Smooth muscle cell (in vitro differentiated cells): ENCODE data around the gene COPG1. TPM values are rescaled to one million over a fixed set of nuclear protein-coding genes. Genes with fewer than 3 reads are reported as not detected.
A peak's percentile ranks its signal among the peaks of the same experiment; 100 is the strongest.

Experiments used
- DNase-seq: peaks from one replicate; lab custom pipeline; 2025; ENCODE audit not compliant: unreplicated experiment; lab: John Stamatoyannopoulos, UW
- H2AFZ ChIP-seq: fragments of 200-600 bp; sonication (generic); 2 replicates; pipeline ENCODE4 v1.6.0; 2016; ENCODE audit warnings: antibody characterized with exemption, low read depth, mild to moderate bottlenecking
- H3F3A ChIP-seq: fragments of 200-600 bp; sonication (generic); 2 replicates; pipeline ENCODE4 v1.6.0; 2017; ENCODE audit warnings: antibody characterized with exemption, low read depth
- H3K27ac ChIP-seq: fragments of 200-600 bp; sonication (generic); 2 replicates; pipeline ENCODE4 v1.5.1; 2016; ENCODE audit warnings: low read depth, mild to moderate bottlenecking
- H3K27me3 ChIP-seq: fragments of 200-600 bp; sonication (generic); 2 replicates; pipeline ENCODE4 v1.6.1; 2016; ENCODE audit warnings: low read depth, mild to moderate bottlenecking
- H3K36me3 ChIP-seq: fragments of 200-600 bp; sonication (generic); 2 replicates; pipeline ENCODE4 v1.5.1; 2016; ENCODE audit warnings: low read depth
- H3K4me1 ChIP-seq: fragments of 200-600 bp; sonication (generic); 2 replicates; pipeline ENCODE4 v1.5.1; 2016; ENCODE audit warnings: low read depth
- H3K4me2 ChIP-seq: fragments of 200-600 bp; sonication (generic); 2 replicates; pipeline ENCODE4 v1.6.0; 2016; ENCODE audit warnings: mild to moderate bottlenecking
- H3K4me3 ChIP-seq: fragments of 200-600 bp; sonication (generic); 2 replicates; pipeline ENCODE4 v1.5.1; 2016; ENCODE audit warnings: mild to moderate bottlenecking
- H3K79me2 ChIP-seq: fragments of 200-600 bp; sonication (generic); 2 replicates; pipeline ENCODE4 v1.6.0; 2016; ENCODE audit warnings: low read depth, mild to moderate bottlenecking
- H3K9ac ChIP-seq: fragments of 200-600 bp; sonication (generic); 2 replicates; pipeline ENCODE4 v1.6.0; 2016; ENCODE audit warnings: low read depth
- H3K9me3 ChIP-seq: fragments of 200-600 bp; sonication (generic); replicated peaks from 2 replicates; pipeline ENCODE4 v1.5.1; 2016; ENCODE audit warnings: low read depth
- H4K20me1 ChIP-seq: fragments of 200-600 bp; sonication (generic); 2 replicates; pipeline ENCODE4 v1.6.0; 2016; ENCODE audit warnings: low read depth
- CTCF ChIP-seq: fragments of 200-600 bp; sonication (generic); IDR thresholded peaks from 2 replicates; pipeline ENCODE4 v1.5.1; 2017; ENCODE audit warnings: borderline replicate concordance, mild to moderate bottlenecking, antibody characterized with exemption; ENCODE audit not compliant: insufficient read depth, poor library complexity, severe bottlenecking
- WGBS: methylation state at CpG from one replicate; pipeline ENCODE4 v1.1.7; 2016; ENCODE audit warnings: low lambda C conversion rate; 5-methylcytosine and 5-hydroxymethylcytosine counted together
- polyA plus RNA-seq: library from polyadenylated mRNA; unstranded; fragments of >200 nt; fragmentation: Nextera tagmentation; extraction: Ambion mirVana; gene quantifications from 2 replicates; pipeline ENCODE4 v1.2.1, GENCODE V29; 2016
- total RNA-seq: library from RNA; depleted of rRNA; stranded (reverse); fragments of >200 nt; gene quantifications from 2 replicates; pipeline ENCODE4 v1.2.3, GENCODE V29; 2014

The COPG1 gene
- total and polyA plus RNA-seq, 2 experiments from 2014 or later: 177 to 265 TPM

GRCh38 chr3:129291236-129291886, 42.0 kb downstream of the COPG1 start:
- H3K36me3 ChIP-seq: peaks cover 6% of the 10 kb centered on the region
- no peak overlapping the region for H2AFZ ChIP-seq
- H3K27ac ChIP-seq: no peak overlapping the region
- H3K4me2 ChIP-seq: no peak overlapping the region
- DNase-seq: no peak
- H3K79me2 ChIP-seq: no peaks in the 10 kb centered on the region
- 94% methylated on average over 4 of the region's 4 CpGs for WGBS
- no peaks in the 10 kb centered on the region for H3K27me3 ChIP-seq
- H3K9me3 ChIP-seq: no peaks in the 10 kb centered on the region
- no peak for TF ChIP-seq CTCF
- no peak overlapping the region for H3K4me3 ChIP-seq
- H3K4me1 ChIP-seq: no peaks in the 10 kb centered on the region
- no peaks in the 10 kb centered on the region for H3F3A ChIP-seq
- no peak overlapping the region for H3K9ac ChIP-seq
- peaks cover 4% of the 10 kb centered on the region for H4K20me1 ChIP-seq

- no peak for DNase-seq
- 94% methylated on average over 5 of the region's 5 CpGs for WGBS
- no peak for TF ChIP-seq CTCF
Observed at GRCh38 chr3:129295286-129295685, 45.9 kb downstream of the COPG1 start.

GRCh38 chr3:129304146-129304961, 54.9 kb downstream of the COPG1 start:
- no peaks in the 10 kb centered on the region for H3K79me2 ChIP-seq
- peak overlapping the region; percentile 65 for H3K27ac ChIP-seq
- H3K4me2 ChIP-seq: peak overlapping the region; percentile 77
- no peaks in the 10 kb centered on the region for H4K20me1 ChIP-seq
- H3K4me3 ChIP-seq: no peak overlapping the region
- H3K4me1 ChIP-seq: peaks cover 14% of the 10 kb centered on the region
- no peak for DNase-seq
- H3F3A ChIP-seq: peaks cover 22% of the 10 kb centered on the region
- no peaks in the 10 kb centered on the region for H3K36me3 ChIP-seq
- no peaks in the 10 kb centered on the region for H3K9me3 ChIP-seq
- no peak overlapping the region for H2AFZ ChIP-seq
- no peak for TF ChIP-seq CTCF
- H3K9ac ChIP-seq: no peak overlapping the region
- WGBS: 62% methylated on average over 3 of the region's 3 CpGs
- no peaks in the 10 kb centered on the region for H3K27me3 ChIP-seq

More at GRCh38 chr3:129295286-129295685, 45.9 kb downstream of the COPG1 start:
- H3F3A ChIP-seq: no peaks in the 10 kb centered on the region
- H3K4me2 ChIP-seq: no peak overlapping the region
- no peaks in the 10 kb centered on the region for H3K4me1 ChIP-seq
- no peak overlapping the region for H2AFZ ChIP-seq
- no peaks in the 10 kb centered on the region for H4K20me1 ChIP-seq
- H3K9ac ChIP-seq: no peak overlapping the region
- H3K9me3 ChIP-seq: no peaks in the 10 kb centered on the region
- H3K27ac ChIP-seq: no peak overlapping the region
- no peak overlapping the region for H3K4me3 ChIP-seq
- no peaks in the 10 kb centered on the region for H3K79me2 ChIP-seq
- no peaks in the 10 kb centered on the region for H3K27me3 ChIP-seq
- peaks cover 6% of the 10 kb centered on the region for H3K36me3 ChIP-seq
